GM12878 (cell line): ENCODE measurements around the gene PLPPR1. TPM values are rescaled to one million over a fixed set of nuclear protein-coding genes. Genes with fewer than 3 reads are reported as not detected.

Source experiments
- ATAC-seq: fragments of 200-7000 bp; cut with Tn5 transposase; 3 replicates; pipeline ENCODE4 v1.9.1; 2020; ENCODE audit warnings: mild to moderate bottlenecking, moderate library complexity
- BruUV-seq: library from RNA; stranded (reverse); fragments of 400-500 nt; replicated peaks from 2 replicates; lab custom pipeline; 2021; lab: Mats Ljungman, UMichigan
- CTCF ChIA-PET: fragments of 300-600 bp; sonication (Branson Sonifier 250); formaldehyde crosslinking; extraction: SDS; loops from one replicate; lab custom pipeline; 2021; ENCODE audit warnings: inconsistent platforms; lab: Yijun Ruan, JAX
- POLR2A ChIA-PET: fragments of 350-600 bp; formaldehyde crosslinking; extraction: SDS; loops from one replicate; lab custom pipeline; 2021; ENCODE audit warnings: inconsistent platforms; lab: Charles Lee
- RAD21 ChIA-PET: fragments of 300-600 bp; sonication (Branson Sonifier 250); formaldehyde crosslinking; loops from one replicate; lab custom pipeline; 2023; ENCODE audit warnings: antibody characterized with exemption; ENCODE audit not compliant: unreplicated experiment; lab: Charles Lee
- SMC1A ChIA-PET: fragments of 300-600 bp; sonication (Branson Sonifier 250); formaldehyde crosslinking; loops from one replicate; lab custom pipeline; 2023; ENCODE audit not compliant: unreplicated experiment, uncharacterized antibody; lab: Charles Lee
- DNase-seq: peaks from one replicate; pipeline ENCODE4 v3.0.0-alpha.2; 2011; ENCODE audit warnings: low read depth, low spot score
- FAIRE-seq: peaks from 3 replicates; lab custom pipeline; 2011; peaks lifted over from hg19 to GRCh38; lab: Jason Lieb, UNC
- H2AFZ ChIP-seq: 2 replicates; pipeline ENCODE4 v1.6.0; 2011; ENCODE audit warnings: low read depth, low read length, control low read depth; ENCODE audit not compliant: control insufficient read depth
- H3K27ac ChIP-seq: 2 replicates; pipeline ENCODE4 v1.5.1; 2011; ENCODE audit warnings: control low read depth; ENCODE audit not compliant: control insufficient read depth, insufficient read depth
- H3K27me3 ChIP-seq, 2 experiments: replicated peaks in 1 of 2; 2 replicates each; pipeline versions ENCODE4 v1.6.0 to v1.6.1; 2011; ENCODE audit warnings: low read length in 1 of 2; ENCODE audit not compliant: control insufficient read depth in 2 of 2, insufficient read depth in 2 of 2
- H3K36me3 ChIP-seq, 2 experiments: 2 replicates each; pipeline ENCODE4 v1.5.1; 2011; ENCODE audit warnings: low read length in 1 of 2; ENCODE audit not compliant: control insufficient read depth in 2 of 2, insufficient read depth in 2 of 2
- H3K4me1 ChIP-seq: 2 replicates; pipeline ENCODE4 v1.6.1; 2011; ENCODE audit warnings: mild to moderate bottlenecking, low read length, moderate library complexity, mixed read lengths; ENCODE audit not compliant: control insufficient read depth, insufficient read depth
- H3K4me2 ChIP-seq: 2 replicates; pipeline ENCODE4 v1.6.0; 2011; ENCODE audit warnings: control low read depth; ENCODE audit not compliant: control insufficient read depth, insufficient read depth
- H3K4me3 ChIP-seq: fragments of 200-600 bp; sonication (generic); 2 replicates; pipeline ENCODE4 v1.5.1; 2016
- H3K79me2 ChIP-seq: 2 replicates; pipeline ENCODE4 v1.6.0; 2011; ENCODE audit warnings: low read length; ENCODE audit not compliant: control insufficient read depth, insufficient read depth
- H3K9ac ChIP-seq: 2 replicates; pipeline ENCODE4 v1.8.0; 2011; ENCODE audit warnings: low read length, control low read depth, mixed read lengths; ENCODE audit not compliant: control insufficient read depth, insufficient read depth
- H3K9me3 ChIP-seq: replicated peaks from 3 replicates; pipeline ENCODE4 v1.5.1; 2011; ENCODE audit warnings: mild to moderate bottlenecking, low read length; ENCODE audit not compliant: control insufficient read depth, insufficient read depth
- H4K20me1 ChIP-seq: 2 replicates; pipeline ENCODE4 v1.6.0; 2011; ENCODE audit not compliant: control insufficient read depth, insufficient read depth
- ATF2 ChIP-seq: IDR thresholded peaks from 2 replicates; pipeline ENCODE4 v1.6.1; 2012; ENCODE audit warnings: low read length, inconsistent platforms
- BCLAF1 ChIP-seq: fragments of 450-650 bp; IDR thresholded peaks from 2 replicates; pipeline ENCODE4 v1.6.1; 2017; ENCODE audit warnings: antibody characterized with exemption, mild to moderate bottlenecking, moderate library complexity
- CREM ChIP-seq: IDR thresholded peaks from 2 replicates; pipeline ENCODE4 v1.6.1; 2014; ENCODE audit warnings: antibody characterized with exemption, low read depth
- HDAC2 ChIP-seq: fragments of 200-600 bp; sonication (generic); IDR thresholded peaks from 2 replicates; pipeline ENCODE4 v1.6.1; 2017
- HDAC6 ChIP-seq: fragments of 200-600 bp; sonication (generic); IDR thresholded peaks from one replicate; pipeline ENCODE4 v1.8.0; 2017; ENCODE audit warnings: antibody characterized with exemption; ENCODE audit not compliant: unreplicated experiment
- NFXL1 ChIP-seq: fragments of 450-650 bp; IDR thresholded peaks from 2 replicates; pipeline ENCODE4 v1.6.1; 2017; ENCODE audit warnings: antibody characterized with exemption, mild to moderate bottlenecking, borderline replicate concordance
- PAX5 ChIP-seq: IDR thresholded peaks from 2 replicates; pipeline ENCODE4 v1.6.1; 2011; ENCODE audit warnings: low read depth, low read length, borderline replicate concordance
- RAD51 ChIP-seq: fragments of 450-650 bp; IDR thresholded peaks from 2 replicates; pipeline ENCODE4 v1.6.1; 2016; ENCODE audit warnings: moderate library complexity, mild to moderate bottlenecking, inconsistent platforms
- RELB ChIP-seq: fragments of 450-650 bp; IDR thresholded peaks from 2 replicates; pipeline ENCODE4 v1.6.1; 2017; ENCODE audit warnings: low read depth, mild to moderate bottlenecking, moderate library complexity
- SKIL ChIP-seq: fragments of 450-650 bp; IDR thresholded peaks from 2 replicates; pipeline ENCODE4 v1.6.1; 2017; ENCODE audit warnings: mild to moderate bottlenecking, low read depth, inconsistent platforms; ENCODE audit not compliant: poor library complexity, severe bottlenecking
- SREBF1 ChIP-seq: IDR thresholded peaks from 2 replicates; pipeline ENCODE4 v1.6.1; 2012; ENCODE audit warnings: mild to moderate bottlenecking, low read length
- ZBTB40 ChIP-seq: fragments of 450-650 bp; IDR thresholded peaks from 2 replicates; pipeline ENCODE4 v1.6.1; 2016; ENCODE audit warnings: mild to moderate bottlenecking, moderate library complexity, borderline replicate concordance
- WGBS: methylation state at CpG from one replicate; pipeline ENCODE4 v1.1.6; 2016; ENCODE audit warnings: low lambda C conversion rate; ENCODE audit not compliant: insufficient replicate concordance, insufficient coverage; ENCODE audit errors: missing lambda C conversion rate; 5-methylcytosine and 5-hydroxymethylcytosine counted together
- in situ Hi-C: fragments of 300-500 bp; cut with MboI; formaldehyde crosslinking; loops from 9 replicates; pipeline ENCODE4 v1.14.3; 2018; ENCODE audit warnings: mixed read lengths
- intact Hi-C: fragments of 100-400 bp; cut with micrococcal nuclease; formaldehyde crosslinking; loops from one replicate; pipeline ENCODE4 v1.14.2; 2022; ENCODE audit not compliant: unreplicated experiment
- polyA plus RNA-seq, 11 experiments: library from polyadenylated mRNA; depleted of rRNA in 4 of 11; unstranded in 6 of 11; stranded (reverse) in 5 of 11; fragments of >200 nt; fragmentation: Nextera tagmentation in 4 of 11; fragmentation: Illumina TruSeq in 1 of 11; extraction: Ambion mirVana in 4 of 11; extraction: Trizol in 1 of 11; gene quantifications; 1 replicate in 1 of 11; 2 replicates in 10 of 11; pipeline versions ENCODE4 v1.2.1 to v1.2.3, GENCODE V29; 2011 to 2016; ENCODE audit warnings: inconsistent platforms in 2 of 11, missing spikeins in 2 of 11, low read depth in 1 of 11
- total RNA-seq, 4 experiments: library from RNA; depleted of rRNA in 3 of 4; stranded (reverse); fragments of >200 nt in 3 of 4; fragmentation: Illumina TruSeq in 1 of 4; extraction: Trizol in 1 of 4; gene quantifications; 2 replicates each; pipeline versions ENCODE4 v1.2.1 to v1.2.3, GENCODE V29; 2013 to 2021

The PLPPR1 gene
- total and polyA plus RNA-seq, 10 of the 15 experiments (the other 5 are each of a cell fraction or from before 2014, with no cell fraction given), result 0.69 TPM; not detected in 9

GRCh38 chr9:101354143-101354764 is 325.7 kb downstream of the PLPPR1 start:
- H3K79me2 ChIP-seq, result no peaks in the 10 kb centered on the region
- no peaks in the 10 kb centered on the region for H3K36me3 ChIP-seq
- no peak overlapping the region for H3K27ac ChIP-seq
- ChIA-PET POLR2A (no interaction called here), RAD21 (no interaction called here), SMC1A (no interaction called here), CTCF (no interaction called here)
- 27% methylated on average over 5 of the region's 5 CpGs for WGBS
- no peak overlapping the region for H3K4me3 ChIP-seq
- intact Hi-C loops (no loop called here), in situ Hi-C loops (no loop called here)
- no peaks in the 10 kb centered on the region for H3K27me3 ChIP-seq
- H3K4me2 ChIP-seq, result no peak overlapping the region
- DNase-seq (no peak), FAIRE-seq (no peak), ATAC-seq (no peak; the same call in 1 of the 3 replicates)
- H2AFZ ChIP-seq, result no peak overlapping the region
- no peaks in the 10 kb centered on the region for H3K9me3 ChIP-seq
- BruUV-seq, result no TSS peak
- no peaks in the 10 kb centered on the region for H4K20me1 ChIP-seq
- H3K4me1 ChIP-seq, result no peaks in the 10 kb centered on the region
- no peak overlapping the region for H3K9ac ChIP-seq
- TF ChIP-seq SREBF1 (no peak), HDAC2 (no peak), NFXL1 (no peak), ATF2 (no peak), RELB (no peak), RAD51 (no peak), SKIL (no peak), ZBTB40 (no peak), PAX5 (no peak), CREM (no peak), BCLAF1 (no peak), HDAC6 (no peak)
